ENCODE results near the gene DNAJC13. TPM values are rescaled to one million over a fixed set of nuclear protein-coding genes. Genes with fewer than 3 reads are reported as not detected.

DNAJC13 gene
- total and polyA plus RNA-seq, 2 donors (not counting 1 experiment from before 2014, with no cell fraction given), result 9.7 to 51.1 TPM

- H3K9ac ChIP-seq (ENCODE audit: low read length), result no peak overlapping the region
- no peak overlapping the region for H3K4me2 ChIP-seq (replicated peaks; ENCODE audit: low read depth, low read length, poor library complexity, severe bottlenecking)
- no peaks in the 10 kb centered on the region for H3K4me1 Mint-ChIP-seq
- H3K79me2 ChIP-seq (ENCODE audit: control insufficient read depth, insufficient read depth, low read length), result no peaks in the 10 kb centered on the region
- no peaks in the 10 kb centered on the region for H3K4me1 ChIP-seq (ENCODE audit: control insufficient read depth in 2 of 2, insufficient read depth in 2 of 2, low read length in 2 of 2)
- no CpG with 5 or more reads among the region's 3 CpGs for WGBS (ENCODE audit: insufficient coverage)
- no peak overlapping the region for H2AFZ ChIP-seq (ENCODE audit: insufficient read depth, low read depth, low read length, poor library complexity, severe bottlenecking)
- no peak overlapping the region for H3K4me3 ChIP-seq (ENCODE audit: control extremely low read depth in 1 of 5, extremely low read depth in 1 of 5, insufficient read depth in 1 of 5, low read depth in 2 of 5, low read length in 4 of 5)
- no peak for TF ChIP-seq EZH2 (IDR thresholded peaks at IDR 0.05; ENCODE audit: borderline replicate concordance, insufficient read depth, low read depth, low read length, poor library complexity, severe bottlenecking)
- TF ChIP-seq, protein P1, sequence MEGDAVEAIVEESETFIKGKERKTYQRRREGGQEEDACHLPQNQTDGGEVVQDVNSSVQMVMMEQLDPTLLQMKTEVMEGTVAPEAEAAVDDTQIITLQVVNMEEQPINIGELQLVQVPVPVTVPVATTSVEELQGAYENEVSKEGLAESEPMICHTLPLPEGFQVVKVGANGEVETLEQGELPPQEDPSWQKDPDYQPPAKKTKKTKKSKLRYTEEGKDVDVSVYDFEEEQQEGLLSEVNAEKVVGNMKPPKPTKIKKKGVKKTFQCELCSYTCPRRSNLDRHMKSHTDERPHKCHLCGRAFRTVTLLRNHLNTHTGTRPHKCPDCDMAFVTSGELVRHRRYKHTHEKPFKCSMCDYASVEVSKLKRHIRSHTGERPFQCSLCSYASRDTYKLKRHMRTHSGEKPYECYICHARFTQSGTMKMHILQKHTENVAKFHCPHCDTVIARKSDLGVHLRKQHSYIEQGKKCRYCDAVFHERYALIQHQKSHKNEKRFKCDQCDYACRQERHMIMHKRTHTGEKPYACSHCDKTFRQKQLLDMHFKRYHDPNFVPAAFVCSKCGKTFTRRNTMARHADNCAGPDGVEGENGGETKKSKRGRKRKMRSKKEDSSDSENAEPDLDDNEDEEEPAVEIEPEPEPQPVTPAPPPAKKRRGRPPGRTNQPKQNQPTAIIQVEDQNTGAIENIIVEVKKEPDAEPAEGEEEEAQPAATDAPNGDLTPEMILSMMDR (IDR thresholded peaks at IDR 0.05), result no peak
- H3K4me3 Mint-ChIP-seq, result no peak overlapping the region
- POLR2A ChIA-PET, result interaction anchor here (0.7 kb wide), 1 partner anchor 47 kb away, joined by 3 read pairs; no protein-coding TSS in a partner anchor
- ATAC-seq (ENCODE audit: low read depth) (no peak), DNase-seq (no peak)
- H3K36me3 ChIP-seq (replicated peaks in 1 of 2; ENCODE audit: control extremely low read depth in 1 of 2, control insufficient read depth in 1 of 2, extremely low read depth in 1 of 2, insufficient read depth in 2 of 2, low read length in 1 of 2), result peaks cover 6 to 70% of the 10 kb centered on the region in 2 experiments
- H3K9me3 ChIP-seq (ENCODE audit: control extremely low read depth in 1 of 3, control insufficient read depth in 2 of 3, insufficient read depth in 1 of 3, low read length in 2 of 3), result no peaks in the 10 kb centered on the region
- CTCF ChIA-PET, result no interaction called here
- intact Hi-C loops (cut with micrococcal nuclease), result no loop called here
- H3K27me3 Mint-ChIP-seq, result no peaks in the 10 kb centered on the region
- no peaks in the 10 kb centered on the region for H3K27me3 ChIP-seq (replicated peaks in 1 of 4; ENCODE audit: control extremely low read depth in 1 of 4, control insufficient read depth in 3 of 4, insufficient read depth in 4 of 4, low read length in 3 of 4)
- H3K27ac Mint-ChIP-seq, result no peak overlapping the region
- H4K20me1 ChIP-seq (ENCODE audit: control insufficient read depth, insufficient read depth, low read length, poor library complexity, severe bottlenecking), result no peaks in the 10 kb centered on the region
- H3K9me3 Mint-ChIP-seq (ENCODE audit: insufficient read depth), result no peaks in the 10 kb centered on the region
- no peak overlapping the region for H3K27ac ChIP-seq (ENCODE audit: low read length in 2 of 2)
These were observed 42.2 kb downstream of the DNAJC13 start for GRCh38 chr3:132459551-132459950.

GRCh38 chr3:132461544-132461943 is 44.2 kb downstream of the DNAJC13 start:
- Histone ChIP-seq H3K27me3 (replicated peaks in 1 of 4; ENCODE audit: control extremely low read depth in 1 of 4, control insufficient read depth in 3 of 4, insufficient read depth in 4 of 4, low read length in 3 of 4) (no peaks in the 10 kb centered on the region), H2AFZ (ENCODE audit: insufficient read depth, low read depth, low read length, poor library complexity, severe bottlenecking) (no peak overlapping the region), H3K9ac (ENCODE audit: low read length) (no peak overlapping the region), H3K4me1 (ENCODE audit: control insufficient read depth in 2 of 2, insufficient read depth in 2 of 2, low read length in 2 of 2) (no peaks in the 10 kb centered on the region), H4K20me1 (ENCODE audit: control insufficient read depth, insufficient read depth, low read length, poor library complexity, severe bottlenecking) (no peaks in the 10 kb centered on the region), H3K27ac (ENCODE audit: low read length in 2 of 2) (no peak overlapping the region), H3K9me3 (ENCODE audit: control extremely low read depth in 1 of 3, control insufficient read depth in 2 of 3, insufficient read depth in 1 of 3, low read length in 2 of 3) (no peaks in the 10 kb centered on the region), H3K4me2 (replicated peaks; ENCODE audit: low read depth, low read length, poor library complexity, severe bottlenecking) (no peak overlapping the region), H3K4me3 (ENCODE audit: control extremely low read depth in 1 of 5, extremely low read depth in 1 of 5, insufficient read depth in 1 of 5, low read depth in 2 of 5, low read length in 4 of 5) (no peak overlapping the region), H3K36me3 (replicated peaks in 1 of 2; ENCODE audit: control extremely low read depth in 1 of 2, control insufficient read depth in 1 of 2, extremely low read depth in 1 of 2, insufficient read depth in 2 of 2, low read length in 1 of 2) (peaks cover 5 to 66% of the 10 kb centered on the region in 2 experiments), H3K79me2 (ENCODE audit: control insufficient read depth, insufficient read depth, low read length) (no peaks in the 10 kb centered on the region)
- TF ChIP-seq, protein P1 (IDR thresholded peaks at IDR 0.05), result no peak
- no peak for TF ChIP-seq EZH2 (IDR thresholded peaks at IDR 0.05; ENCODE audit: borderline replicate concordance, insufficient read depth, low read depth, low read length, poor library complexity, severe bottlenecking)
- no peaks in the 10 kb centered on the region for H3K9me3 Mint-ChIP-seq (ENCODE audit: insufficient read depth)
- 100% methylated on average over 1 of the region's 5 CpGs for WGBS (ENCODE audit: insufficient coverage)
- ATAC-seq (ENCODE audit: low read depth), result no peak
- intact Hi-C loops (cut with micrococcal nuclease), result loop anchor here (10.0 kb wide), 1 partner anchor 107 kb away; no protein-coding TSS in a partner anchor
- no peak for DNase-seq
- ChIA-PET POLR2A (no interaction called here), CTCF (no interaction called here)
- H3K4me1 Mint-ChIP-seq, result no peaks in the 10 kb centered on the region
- H3K27ac Mint-ChIP-seq, result no peak overlapping the region
- H3K4me3 Mint-ChIP-seq, result no peak overlapping the region
- no peaks in the 10 kb centered on the region for H3K27me3 Mint-ChIP-seq
